ENCODE results near the gene ZSCAN29. TPM values are rescaled to one million over a fixed set of nuclear protein-coding genes. Genes with fewer than 3 reads are reported as not detected.

Gene ZSCAN29
- total RNA-seq, 3 donors from 2014 or later (not counting 1 experiment from before 2014, with no cell fraction given), result 26.5 to 38.3 (median 34.2) TPM

DNA sequence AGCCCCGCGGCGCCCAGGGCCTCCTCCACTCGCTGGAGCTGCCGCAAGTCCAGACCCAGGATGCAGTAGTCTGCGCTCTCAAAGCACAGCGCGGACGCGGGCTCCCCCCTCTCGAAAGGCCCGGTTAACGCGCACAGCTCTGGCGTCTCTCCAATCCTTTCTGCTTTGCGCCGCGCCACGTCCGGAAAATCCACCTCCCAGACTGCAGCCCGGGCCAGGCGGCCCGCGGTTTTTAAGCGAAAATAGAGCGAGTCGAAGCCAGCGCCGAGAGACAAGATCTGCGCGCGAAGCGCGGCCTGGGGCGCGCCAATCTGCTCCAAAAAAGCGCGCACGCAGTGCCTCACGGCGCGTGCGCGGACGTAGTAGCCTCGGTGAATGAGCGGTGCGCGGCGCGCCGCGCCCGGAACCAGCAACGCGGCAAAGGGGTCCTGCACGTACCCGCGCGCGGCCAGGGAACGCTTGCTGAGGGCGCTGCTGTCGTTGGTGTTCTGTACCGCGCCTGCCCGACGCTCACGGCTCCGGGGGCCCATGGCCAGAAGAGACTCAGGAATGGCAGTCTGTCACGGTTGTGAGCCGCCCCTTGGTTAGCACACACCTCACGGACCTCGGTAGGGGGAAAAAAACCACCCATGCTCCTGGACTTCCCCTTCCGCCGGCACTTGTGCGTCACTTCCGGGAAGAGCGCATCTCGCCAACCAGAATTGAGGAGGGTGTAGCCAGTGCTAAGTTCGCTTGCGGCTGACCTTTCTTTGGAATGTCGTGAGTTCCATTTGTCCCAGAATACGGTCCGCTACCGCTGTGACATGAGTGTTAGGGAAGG is 40.7 kb downstream of the ZSCAN29 start, which contains the start of gene LCMT2:
LCMT2 (minus strand) TSS at position 614 of the 820 bp plus-strand sequence; CDS start at position 530, 84 bp downstream.
- H3K27me3 Mint-ChIP-seq (ENCODE audit: low read depth in 2 of 2), result no peaks in the 10 kb centered on the region
- under 1% methylated on average over 86 of the region's 86 CpGs for WGBS (ENCODE audit: insufficient coverage)
- peaks cover 3% of the 10 kb centered on the region for H3K36me3 ChIP-seq (ENCODE audit: control insufficient read depth, insufficient read depth, low read length)
- no peaks in the 10 kb centered on the region for H3K9me3 ChIP-seq (ENCODE audit: control insufficient read depth, insufficient read depth, low read length)
- H3K4me3 Mint-ChIP-seq, result peak within 1 kb of the TSS; percentile 95
- no peaks in the 10 kb centered on the region for H3K9me3 Mint-ChIP-seq
- H3K27me3 ChIP-seq (ENCODE audit: control insufficient read depth, insufficient read depth, low read length), result no peaks in the 10 kb centered on the region
- H3K4me1 ChIP-seq (ENCODE audit: control insufficient read depth, insufficient read depth, low read length), result peaks cover 18% of the 10 kb centered on the region
- intact Hi-C loops (cut with micrococcal nuclease), result loop anchor here (1.0 kb wide), 1 partner anchor 40 kb away; no protein-coding TSS in a partner anchor
- H3K27ac Mint-ChIP-seq, result peak within 1 kb of the TSS; percentile 98 to 99
- peak within 1 kb of the TSS; percentile 94 for H3K27ac ChIP-seq (ENCODE audit: low read length)
- DNase-seq (peak; percentile 89 to 98), ATAC-seq (peak; percentile 83 to 92 (median 86))
- peaks cover 40 to 42% of the 10 kb centered on the region in 2 donors for H3K4me1 Mint-ChIP-seq
- H3K36me3 Mint-ChIP-seq, result no peaks in the 10 kb centered on the region
- peak within 1 kb of the TSS; percentile 92 for H3K4me3 ChIP-seq (ENCODE audit: low read length)
- TF ChIP-seq, protein P1, sequence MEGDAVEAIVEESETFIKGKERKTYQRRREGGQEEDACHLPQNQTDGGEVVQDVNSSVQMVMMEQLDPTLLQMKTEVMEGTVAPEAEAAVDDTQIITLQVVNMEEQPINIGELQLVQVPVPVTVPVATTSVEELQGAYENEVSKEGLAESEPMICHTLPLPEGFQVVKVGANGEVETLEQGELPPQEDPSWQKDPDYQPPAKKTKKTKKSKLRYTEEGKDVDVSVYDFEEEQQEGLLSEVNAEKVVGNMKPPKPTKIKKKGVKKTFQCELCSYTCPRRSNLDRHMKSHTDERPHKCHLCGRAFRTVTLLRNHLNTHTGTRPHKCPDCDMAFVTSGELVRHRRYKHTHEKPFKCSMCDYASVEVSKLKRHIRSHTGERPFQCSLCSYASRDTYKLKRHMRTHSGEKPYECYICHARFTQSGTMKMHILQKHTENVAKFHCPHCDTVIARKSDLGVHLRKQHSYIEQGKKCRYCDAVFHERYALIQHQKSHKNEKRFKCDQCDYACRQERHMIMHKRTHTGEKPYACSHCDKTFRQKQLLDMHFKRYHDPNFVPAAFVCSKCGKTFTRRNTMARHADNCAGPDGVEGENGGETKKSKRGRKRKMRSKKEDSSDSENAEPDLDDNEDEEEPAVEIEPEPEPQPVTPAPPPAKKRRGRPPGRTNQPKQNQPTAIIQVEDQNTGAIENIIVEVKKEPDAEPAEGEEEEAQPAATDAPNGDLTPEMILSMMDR (IDR thresholded peaks at IDR 0.05), result no peak

DNA sequence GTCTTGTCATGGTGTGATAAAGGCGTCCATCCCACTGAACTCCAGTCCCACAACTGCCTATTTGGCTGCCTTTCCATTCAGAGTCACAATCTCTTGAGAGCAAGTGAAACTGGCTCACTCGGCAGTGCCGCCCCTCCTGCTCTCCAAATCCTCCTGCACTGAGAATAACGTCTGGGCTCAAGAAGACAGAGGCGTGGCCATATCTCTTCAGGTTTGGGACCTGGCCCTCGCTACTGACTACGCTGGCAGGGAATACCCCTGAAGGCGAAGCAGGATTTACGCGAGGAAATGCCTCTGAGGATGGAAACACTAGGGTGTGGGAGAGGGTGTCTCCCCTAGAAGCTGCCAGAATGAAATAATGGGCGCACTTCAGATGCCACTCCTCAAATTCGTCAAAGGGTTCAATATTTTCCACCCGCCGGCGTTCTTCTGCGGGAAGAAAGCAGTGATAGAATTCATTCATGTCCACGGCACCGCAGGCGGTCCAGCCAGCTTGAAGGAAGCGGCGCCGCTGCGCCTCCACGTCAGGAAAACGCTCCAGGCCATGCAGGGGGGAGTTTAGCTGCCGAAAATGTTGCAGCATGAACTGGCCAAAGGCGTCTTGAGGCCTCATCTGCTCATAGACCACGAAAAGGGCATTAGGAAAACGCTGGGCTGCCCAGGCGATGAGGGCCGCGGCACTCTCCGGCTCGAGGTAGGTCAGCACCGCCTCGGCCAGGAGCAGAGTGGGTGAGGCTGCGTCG is 41.5 kb downstream of the ZSCAN29 start:
- Mint-ChIP-seq H3K27me3 (ENCODE audit: low read depth in 2 of 2) (no peaks in the 10 kb centered on the region), H3K9me3 (no peaks in the 10 kb centered on the region), H3K4me3 (peak overlapping the region; percentile 95), H3K27ac (peak overlapping the region; percentile 98 to 99), H3K4me1 (peaks cover 40 to 42% of the 10 kb centered on the region in 2 donors), H3K36me3 (no peaks in the 10 kb centered on the region)
- Histone ChIP-seq H3K9me3 (ENCODE audit: control insufficient read depth, insufficient read depth, low read length) (no peaks in the 10 kb centered on the region), H3K36me3 (ENCODE audit: control insufficient read depth, insufficient read depth, low read length) (peaks cover 3% of the 10 kb centered on the region), H3K4me3 (ENCODE audit: low read length) (peak overlapping the region; percentile 92), H3K27ac (ENCODE audit: low read length) (peak overlapping the region; percentile 94), H3K4me1 (ENCODE audit: control insufficient read depth, insufficient read depth, low read length) (peaks cover 18% of the 10 kb centered on the region), H3K27me3 (ENCODE audit: control insufficient read depth, insufficient read depth, low read length) (no peaks in the 10 kb centered on the region)
- WGBS (ENCODE audit: insufficient coverage), result 33% methylated on average over 38 of the region's 38 CpGs
- TF ChIP-seq, protein P1 (IDR thresholded peaks at IDR 0.05), result no peak
- ATAC-seq (no peak), DNase-seq (no peak)
- intact Hi-C loops (cut with micrococcal nuclease), result no loop called here

DNA sequence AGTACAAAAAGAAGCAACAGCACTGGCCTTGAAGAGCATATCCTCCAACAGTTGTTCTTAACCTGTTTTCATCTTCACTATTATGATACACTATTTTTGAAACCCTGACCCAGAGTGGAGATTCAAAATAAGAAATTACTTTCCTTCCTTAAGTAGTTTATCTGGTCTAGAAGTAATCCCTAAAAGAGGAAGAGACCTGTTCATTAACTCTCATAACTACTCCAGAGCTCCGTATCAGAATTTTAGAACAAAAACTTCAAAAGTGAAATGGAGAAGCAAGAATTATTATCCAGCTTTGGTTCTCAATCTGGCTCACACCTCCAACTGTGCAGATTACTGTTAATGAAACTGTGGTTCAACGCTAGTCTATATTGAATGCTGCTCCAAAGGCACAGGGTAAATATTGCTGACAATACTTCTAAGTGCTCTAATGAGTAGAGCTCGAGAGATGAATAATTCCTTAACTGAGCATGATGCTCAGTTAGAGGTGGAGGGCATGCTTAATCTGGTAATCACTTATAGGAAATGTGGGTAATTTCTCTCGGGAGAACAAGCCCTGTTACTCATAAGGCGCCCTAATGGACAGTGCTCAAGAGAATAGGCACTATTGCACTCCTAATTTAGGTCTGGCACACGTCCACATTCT is 45.7 kb downstream of the ZSCAN29 start:
- Mint-ChIP-seq H3K4me1 (peaks cover 24 to 27% of the 10 kb centered on the region in 2 donors), H3K27me3 (ENCODE audit: low read depth in 2 of 2) (peaks cover 5% of the 10 kb centered on the region in 2 donors), H3K9me3 (no peaks in the 10 kb centered on the region), H3K27ac (no peak overlapping the region), H3K4me3 (no peak overlapping the region), H3K36me3 (no peaks in the 10 kb centered on the region)
- ATAC-seq (no peak), DNase-seq (no peak)
- H3K27me3 ChIP-seq (ENCODE audit: control insufficient read depth, insufficient read depth, low read length), result no peaks in the 10 kb centered on the region
- peaks cover 3% of the 10 kb centered on the region for H3K36me3 ChIP-seq (ENCODE audit: control insufficient read depth, insufficient read depth, low read length)
- intact Hi-C loops (cut with micrococcal nuclease), result no loop called here
- peaks cover 14% of the 10 kb centered on the region for H3K4me1 ChIP-seq (ENCODE audit: control insufficient read depth, insufficient read depth, low read length)
- H3K9me3 ChIP-seq (ENCODE audit: control insufficient read depth, insufficient read depth, low read length), result no peaks in the 10 kb centered on the region
- TF ChIP-seq, protein P1 (IDR thresholded peaks at IDR 0.05), result no peak
- no peak overlapping the region for H3K4me3 ChIP-seq (ENCODE audit: low read length)
- 75% methylated on average over 5 of the region's 6 CpGs for WGBS (ENCODE audit: insufficient coverage)
- no peak overlapping the region for H3K27ac ChIP-seq (ENCODE audit: low read length)
